ENCODE measurements around the gene KCNJ6. TPM values are rescaled to one million over a fixed set of nuclear protein-coding genes. Genes with fewer than 3 reads are reported as not detected.

KCNJ6 gene
- total RNA-seq, 1 donor from 2014 or later, result not detected

- H3K27ac ChIP-seq, result no peak overlapping the region
- no peaks in the 10 kb centered on the region for H3K27me3 ChIP-seq
- H3K36me3 ChIP-seq, result no peaks in the 10 kb centered on the region
- H3K4me3 ChIP-seq, result no peak overlapping the region
- intact Hi-C loops (cut with DNase I), result no loop called here
- no peak for DNase-seq (ENCODE audit: extremely low spot score in 2 of 2)
- no peaks in the 10 kb centered on the region for H3K4me1 ChIP-seq
- no peak for TF ChIP-seq POLR2A (IDR thresholded peaks at IDR 0.05)
- TF ChIP-seq CTCF (IDR thresholded peaks at IDR 0.05), result no peak
- no peak for TF ChIP-seq POLR2AphosphoS5 (IDR thresholded peaks at IDR 0.05; ENCODE audit: insufficient read depth in 1 of 2, low read depth in 1 of 2)
- no peaks in the 10 kb centered on the region for H3K9me3 ChIP-seq
Observed at GRCh38 chr21:37842163-37842919, 73.9 kb downstream of the KCNJ6 start.

GRCh38 chr21:37837381-37837780, 78.9 kb downstream of the KCNJ6 start:
- TF ChIP-seq POLR2AphosphoS5 (IDR thresholded peaks at IDR 0.05; ENCODE audit: insufficient read depth in 1 of 2, low read depth in 1 of 2), result no peak
- no peak for TF ChIP-seq CTCF (IDR thresholded peaks at IDR 0.05)
- no peak for TF ChIP-seq POLR2A (IDR thresholded peaks at IDR 0.05)
- no peaks in the 10 kb centered on the region for H3K4me1 ChIP-seq
- H3K9me3 ChIP-seq, result no peaks in the 10 kb centered on the region
- no peaks in the 10 kb centered on the region for H3K27me3 ChIP-seq
- intact Hi-C loops (cut with DNase I), result no loop called here
- no peak overlapping the region for H3K27ac ChIP-seq
- no peaks in the 10 kb centered on the region for H3K36me3 ChIP-seq
- DNase-seq (ENCODE audit: extremely low spot score in 2 of 2), result no peak
- no peak overlapping the region for H3K4me3 ChIP-seq

DNA sequence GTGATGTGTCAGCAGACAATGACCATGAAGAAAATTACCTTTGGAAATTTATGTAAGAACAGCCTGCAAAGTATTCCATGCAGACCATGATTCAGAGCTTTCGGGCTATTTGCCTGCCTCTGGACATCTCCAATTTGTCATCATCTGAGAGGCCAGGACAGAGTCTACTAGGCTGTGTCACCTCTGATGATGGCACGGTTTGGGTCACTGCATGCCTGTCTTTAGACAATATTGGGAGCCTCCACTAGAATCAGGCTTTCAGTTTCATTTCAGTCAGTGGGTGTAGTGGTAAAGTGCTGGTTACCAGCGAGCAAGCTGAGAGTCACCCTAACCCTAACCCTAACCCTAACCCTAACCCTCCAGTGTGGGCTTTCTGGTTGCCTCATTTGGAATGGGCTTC, 80.8 kb downstream of the KCNJ6 start:
- H3K27me3 ChIP-seq, result no peaks in the 10 kb centered on the region
- H3K9me3 ChIP-seq, result no peaks in the 10 kb centered on the region
- DNase-seq (ENCODE audit: extremely low spot score in 2 of 2), result no peak
- intact Hi-C loops (cut with DNase I), result no loop called here
- TF ChIP-seq CTCF (IDR thresholded peaks at IDR 0.05) (no peak), POLR2A (IDR thresholded peaks at IDR 0.05) (no peak), POLR2AphosphoS5 (IDR thresholded peaks at IDR 0.05; ENCODE audit: insufficient read depth in 1 of 2, low read depth in 1 of 2) (no peak)
- H3K4me1 ChIP-seq, result no peaks in the 10 kb centered on the region
- H3K36me3 ChIP-seq, result no peaks in the 10 kb centered on the region
- H3K4me3 ChIP-seq, result no peak overlapping the region
- H3K27ac ChIP-seq, result no peak overlapping the region

GRCh38 chr21:37833301-37833700, 83.0 kb downstream of the KCNJ6 start:
- intact Hi-C loops (cut with DNase I), result no loop called here
- no peaks in the 10 kb centered on the region for H3K36me3 ChIP-seq
- no peaks in the 10 kb centered on the region for H3K27me3 ChIP-seq
- H3K4me3 ChIP-seq, result no peak overlapping the region
- no peaks in the 10 kb centered on the region for H3K9me3 ChIP-seq
- no peak for DNase-seq (ENCODE audit: extremely low spot score in 2 of 2)
- H3K27ac ChIP-seq, result no peak overlapping the region
- TF ChIP-seq POLR2AphosphoS5 (IDR thresholded peaks at IDR 0.05; ENCODE audit: insufficient read depth in 1 of 2, low read depth in 1 of 2) (no peak), CTCF (IDR thresholded peaks at IDR 0.05) (no peak), POLR2A (IDR thresholded peaks at IDR 0.05) (no peak)
- no peaks in the 10 kb centered on the region for H3K4me1 ChIP-seq

- no peak for DNase-seq (ENCODE audit: extremely low spot score in 2 of 2)
- Histone ChIP-seq H3K36me3 (no peaks in the 10 kb centered on the region), H3K27ac (no peak overlapping the region), H3K9me3 (no peaks in the 10 kb centered on the region), H3K4me3 (no peak overlapping the region), H3K27me3 (no peaks in the 10 kb centered on the region), H3K4me1 (no peaks in the 10 kb centered on the region)
- intact Hi-C loops (cut with DNase I), result no loop called here
- TF ChIP-seq POLR2A (IDR thresholded peaks at IDR 0.05) (no peak), POLR2AphosphoS5 (IDR thresholded peaks at IDR 0.05; ENCODE audit: insufficient read depth in 1 of 2, low read depth in 1 of 2) (no peak), CTCF (IDR thresholded peaks at IDR 0.05) (no peak)
Observed at GRCh38 chr21:37829447-37829846, 86.8 kb downstream of the KCNJ6 start.
